Activated CD8-positive, alpha-beta T cell treated with anti-CD3 and anti-CD28 coated beads for 36 hours (primary cell): ENCODE results near the gene KY. TPM values are rescaled to one million over a fixed set of nuclear protein-coding genes. Genes with fewer than 3 reads are reported as not detected.

Experiments
- ATAC-seq: fragments of 200-7000 bp; cut with Tn5 transposase; one replicate; pipeline ENCODE4 v1.10.0; 2021; ENCODE audit warnings: mild to moderate bottlenecking, moderate library complexity
- CTCF ChIA-PET: fragments of 350-600 bp; sonication (Branson Sonifier 250); formaldehyde crosslinking; loops from one replicate; lab custom pipeline; 2021; ENCODE audit warnings: antibody characterized with exemption; lab: Charles Lee
- POLR2A ChIA-PET: fragments of 350-600 bp; sonication (Branson Sonifier 250); formaldehyde crosslinking; loops from one replicate; lab custom pipeline; 2021; ENCODE audit warnings: antibody characterized with exemption; lab: Charles Lee
- DNase-seq: peaks from one replicate; pipeline ENCODE4 v3.0.0-alpha.2; 2020
- H3K27ac Mint-ChIP-seq: one replicate; pipeline ENCODE4 v1.8.0; 2021; ENCODE audit warnings: mild to moderate bottlenecking, mixed read lengths
- H3K27me3 Mint-ChIP-seq: one replicate; pipeline ENCODE4 v1.8.0; 2021; ENCODE audit warnings: mixed read lengths
- H3K36me3 Mint-ChIP-seq: one replicate; pipeline ENCODE4 v1.8.0; 2021; ENCODE audit warnings: low read depth, mixed read lengths
- H3K4me1 Mint-ChIP-seq: one replicate; pipeline ENCODE4 v1.8.0; 2021; ENCODE audit warnings: low read depth, mixed read lengths
- H3K4me3 Mint-ChIP-seq: one replicate; pipeline ENCODE4 v1.8.0; 2021; ENCODE audit warnings: mild to moderate bottlenecking, moderate library complexity, mixed read lengths
- H3K9me3 Mint-ChIP-seq: one replicate; pipeline ENCODE4 v1.8.0; 2021; ENCODE audit warnings: mixed read lengths
- intact Hi-C: fragments of 100-400 bp; cut with micrococcal nuclease; formaldehyde crosslinking; loops from one replicate; pipeline ENCODE4 v1.10.0; 2022
- total RNA-seq, 2 experiments: library from RNA; stranded (reverse); gene quantifications; one replicate each; pipeline ENCODE4 v1.2.3, GENCODE V29; 2021
- TF ChIP-seq, protein P1 (sequence below): fragments of 200-600 bp; IDR thresholded peaks from one replicate; pipeline ENCODE4 v1.8.0; 2022; ENCODE audit warnings: antibody characterized with exemption, mild to moderate bottlenecking

KY gene
- total RNA-seq, 2 experiments from 2014 or later = not detected

GRCh38 chr3:134690226-134690625 is 39.4 kb upstream of the KY start:
- Mint-ChIP-seq H3K36me3 (no peaks in the 10 kb centered on the region), H3K4me3 (no peak overlapping the region), H3K9me3 (no peaks in the 10 kb centered on the region), H3K27ac (no peak overlapping the region), H3K27me3 (no peaks in the 10 kb centered on the region), H3K4me1 (no peaks in the 10 kb centered on the region)
- intact Hi-C loops = no loop called here
- ChIA-PET POLR2A (no interaction called here), CTCF (no interaction called here)
- TF ChIP-seq, protein P1, sequence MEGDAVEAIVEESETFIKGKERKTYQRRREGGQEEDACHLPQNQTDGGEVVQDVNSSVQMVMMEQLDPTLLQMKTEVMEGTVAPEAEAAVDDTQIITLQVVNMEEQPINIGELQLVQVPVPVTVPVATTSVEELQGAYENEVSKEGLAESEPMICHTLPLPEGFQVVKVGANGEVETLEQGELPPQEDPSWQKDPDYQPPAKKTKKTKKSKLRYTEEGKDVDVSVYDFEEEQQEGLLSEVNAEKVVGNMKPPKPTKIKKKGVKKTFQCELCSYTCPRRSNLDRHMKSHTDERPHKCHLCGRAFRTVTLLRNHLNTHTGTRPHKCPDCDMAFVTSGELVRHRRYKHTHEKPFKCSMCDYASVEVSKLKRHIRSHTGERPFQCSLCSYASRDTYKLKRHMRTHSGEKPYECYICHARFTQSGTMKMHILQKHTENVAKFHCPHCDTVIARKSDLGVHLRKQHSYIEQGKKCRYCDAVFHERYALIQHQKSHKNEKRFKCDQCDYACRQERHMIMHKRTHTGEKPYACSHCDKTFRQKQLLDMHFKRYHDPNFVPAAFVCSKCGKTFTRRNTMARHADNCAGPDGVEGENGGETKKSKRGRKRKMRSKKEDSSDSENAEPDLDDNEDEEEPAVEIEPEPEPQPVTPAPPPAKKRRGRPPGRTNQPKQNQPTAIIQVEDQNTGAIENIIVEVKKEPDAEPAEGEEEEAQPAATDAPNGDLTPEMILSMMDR = no peak
- DNase-seq (no peak), ATAC-seq (no peak)

DNA sequence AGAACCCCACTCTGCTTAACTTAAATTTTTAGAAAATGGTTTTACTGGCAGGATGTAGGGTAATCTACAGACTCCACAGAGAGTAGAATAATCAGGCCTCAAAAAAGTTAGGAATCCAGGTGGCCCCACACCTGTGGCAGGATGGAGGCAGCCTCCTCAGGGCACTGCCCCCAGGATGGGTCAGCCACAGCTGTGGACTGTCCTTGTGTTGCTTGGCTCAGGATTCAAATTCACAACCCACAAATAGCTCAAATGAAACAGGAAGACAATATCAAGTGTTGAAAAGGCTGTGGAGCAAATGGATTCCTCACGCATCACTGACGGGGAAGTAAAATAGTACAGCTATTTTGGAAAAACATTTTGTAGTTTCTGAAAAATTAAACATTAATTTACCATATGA is 36.8 kb upstream of the KY start:
- Mint-ChIP-seq H3K27me3 (no peaks in the 10 kb centered on the region), H3K4me3 (no peak overlapping the region), H3K36me3 (no peaks in the 10 kb centered on the region), H3K9me3 (no peaks in the 10 kb centered on the region), H3K4me1 (no peaks in the 10 kb centered on the region), H3K27ac (no peak overlapping the region)
- ChIA-PET CTCF (interaction anchor here (1.4 kb wide), 1 partner anchor 87 kb away, joined by 3 read pairs; no protein-coding TSS in a partner anchor), POLR2A (no interaction called here)
- no peak for DNase-seq
- no peak for ATAC-seq
- intact Hi-C loops = no loop called here
- TF ChIP-seq, protein P1 = no peak

DNA sequence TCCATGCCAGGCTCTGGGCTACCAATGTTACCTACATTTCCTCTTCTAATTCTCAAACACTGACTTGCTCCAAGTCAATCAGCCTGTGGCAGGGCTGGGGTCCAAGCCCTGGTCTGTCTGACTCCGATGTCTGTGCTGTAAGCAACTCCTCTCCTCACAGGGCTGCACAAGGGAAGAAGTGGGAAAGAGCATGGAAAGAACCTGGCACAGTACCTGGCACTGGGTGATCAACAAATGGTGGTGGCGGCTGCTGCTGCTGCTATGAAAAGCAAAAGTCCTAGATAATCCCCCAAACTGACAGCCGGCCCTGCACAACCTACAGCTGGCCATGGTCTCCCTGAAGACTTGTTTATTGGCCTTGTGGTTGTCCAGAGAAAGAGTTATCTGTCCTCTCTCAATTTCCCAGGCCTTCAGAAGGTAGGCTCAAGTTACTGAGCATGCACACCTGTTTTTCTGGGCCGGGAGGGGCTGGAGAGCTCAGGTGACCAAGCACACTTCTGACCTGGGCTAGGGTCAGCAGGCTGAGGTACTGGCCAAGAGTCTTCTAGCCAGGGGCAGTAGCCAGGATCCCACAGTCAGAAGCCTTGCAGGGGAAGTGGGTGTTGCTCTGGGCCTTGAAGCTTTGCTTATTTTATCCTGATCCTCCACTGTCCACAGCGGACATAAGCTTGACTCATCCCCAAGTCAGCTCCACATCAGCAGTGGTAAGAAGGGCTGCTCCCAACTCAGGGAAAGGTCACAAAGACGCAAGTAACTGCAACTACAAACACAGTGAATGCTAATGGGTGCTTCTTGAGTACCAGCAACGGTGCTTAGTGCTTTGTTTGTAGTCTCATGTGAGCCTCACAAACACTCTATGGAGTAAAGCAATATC is 35.3 kb upstream of the KY start:
- ATAC-seq (no peak), DNase-seq (no peak)
- POLR2A ChIA-PET = interaction anchor here (0.6 kb wide), 1 partner anchor 1079 kb away, joined by 6 read pairs; no protein-coding TSS in a partner anchor
- Mint-ChIP-seq H3K27ac (no peak overlapping the region), H3K9me3 (no peaks in the 10 kb centered on the region), H3K36me3 (no peaks in the 10 kb centered on the region), H3K4me3 (no peak overlapping the region), H3K27me3 (no peaks in the 10 kb centered on the region), H3K4me1 (no peaks in the 10 kb centered on the region)
- TF ChIP-seq, protein P1 = no peak
- CTCF ChIA-PET = interaction anchor here (1.0 to 1.4 kb wide), 3 partner anchors 9 to 86 kb away, joined by 3 read pairs; no protein-coding TSS in a partner anchor
- intact Hi-C loops = no loop called here

GRCh38 chr3:134682196-134682880 is 31.5 kb upstream of the KY start:
- Mint-ChIP-seq H3K27ac (no peak overlapping the region), H3K36me3 (no peaks in the 10 kb centered on the region), H3K9me3 (peaks cover 4% of the 10 kb centered on the region), H3K27me3 (no peaks in the 10 kb centered on the region), H3K4me3 (no peak overlapping the region), H3K4me1 (no peaks in the 10 kb centered on the region)
- DNase-seq (no peak), ATAC-seq (no peak)
- TF ChIP-seq, protein P1 = no peak
- CTCF ChIA-PET = no interaction called here
- intact Hi-C loops = no loop called here
- POLR2A ChIA-PET = no interaction called here

DNA sequence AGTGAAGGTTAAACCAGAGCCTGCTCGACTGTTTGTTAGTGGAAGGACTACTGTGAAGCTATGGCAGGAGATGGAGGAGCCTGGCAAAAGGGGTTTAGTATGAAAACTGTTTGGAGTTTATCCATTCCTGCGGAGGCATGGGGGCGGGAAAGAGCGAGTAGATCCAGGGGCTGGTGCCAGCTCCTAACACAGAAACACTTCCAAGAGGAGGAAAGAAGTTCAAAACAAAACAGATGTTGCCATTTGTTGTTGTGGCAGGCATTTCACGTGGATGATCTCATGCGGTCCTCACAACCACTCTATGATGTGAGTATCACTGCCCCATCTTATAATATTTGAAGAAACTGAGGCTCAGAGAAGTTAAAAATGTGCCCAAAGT is 30.7 kb upstream of the KY start:
- DNase-seq (no peak), ATAC-seq (no peak)
- Mint-ChIP-seq H3K36me3 (no peaks in the 10 kb centered on the region), H3K4me3 (no peak overlapping the region), H3K9me3 (peaks cover 6% of the 10 kb centered on the region), H3K27ac (no peak overlapping the region), H3K4me1 (no peaks in the 10 kb centered on the region), H3K27me3 (no peaks in the 10 kb centered on the region)
- TF ChIP-seq, protein P1 = no peak
- ChIA-PET CTCF (interaction anchor here (0.9 kb wide), 1 partner anchor 81 kb away, joined by 3 read pairs; no protein-coding TSS in a partner anchor), POLR2A (no interaction called here)
- intact Hi-C loops = no loop called here
